Thyroid gland (tissue), 4 donors: ENCODE data around the gene SH3D19.

Experiments
- CTCF ChIP-seq, 6 experiments: fragments of 200-600 bp in 3 of 6; fragments of 450-650 bp in 3 of 6; sonication (generic) in 3 of 6; IDR thresholded peaks; one replicate each; pipeline ENCODE4 v1.5.1; 2016 to 2019; ENCODE audit warnings: antibody characterized with exemption in 6 of 6, mild to moderate bottlenecking in 2 of 6, inconsistent platforms in 1 of 6, moderate library complexity in 1 of 6
- POLR2A ChIP-seq, 2 donors: fragments of 450-650 bp; IDR thresholded peaks; one replicate each; pipeline ENCODE4 v1.6.1; 2017; ENCODE audit warnings: antibody characterized with exemption in 2 of 2, mild to moderate bottlenecking in 2 of 2, moderate library complexity in 1 of 2

- TF ChIP-seq CTCF (IDR thresholded peaks at IDR 0.05) (no peak), POLR2A (IDR thresholded peaks at IDR 0.05) (no peak)
Observed at GRCh38 chr4:151147000-151147399, 178.4 kb downstream of the SH3D19 start.
